Measurements from ENCODE around the gene KL.

Gene KL

GRCh38 chr13:32988608-32989289 is 27.5 kb upstream of the KL start:
- TF ChIP-seq YY1 (IDR thresholded peaks at IDR 0.05; ENCODE audit: low read depth) (no peak), CREB1 (IDR thresholded peaks at IDR 0.05; ENCODE audit: low read depth) (no peak), FOXM1 (IDR thresholded peaks at IDR 0.05; ENCODE audit: borderline replicate concordance, low read depth) (no peak), USF1 (IDR thresholded peaks at IDR 0.05) (no peak), RAD21 (IDR thresholded peaks at IDR 0.05; ENCODE audit: low read depth) (no peak), EP300 (IDR thresholded peaks at IDR 0.05; ENCODE audit: borderline replicate concordance) (no peak), NFIC (IDR thresholded peaks at IDR 0.05) (no peak), TEAD4 (IDR thresholded peaks at IDR 0.05) (no peak), TAF1 (IDR thresholded peaks at IDR 0.05; ENCODE audit: low read depth) (no peak), CEBPB (IDR thresholded peaks at IDR 0.05) (no peak), MAX (IDR thresholded peaks at IDR 0.05) (no peak), TCF12 (IDR thresholded peaks at IDR 0.05; ENCODE audit: low read depth) (no peak), EGR1 (IDR thresholded peaks at IDR 0.05) (no peak), REST (IDR thresholded peaks at IDR 0.05; ENCODE audit: low read depth) (no peak), ZBTB7A (IDR thresholded peaks at IDR 0.05; ENCODE audit: low read depth) (no peak)

GRCh38 chr13:32989290-32989667 is 26.9 kb upstream of the KL start:
- TF ChIP-seq YY1 (IDR thresholded peaks at IDR 0.05; ENCODE audit: low read depth) (no peak), NFIC (IDR thresholded peaks at IDR 0.05) (no peak), RAD21 (IDR thresholded peaks at IDR 0.05; ENCODE audit: low read depth) (no peak), CREB1 (IDR thresholded peaks at IDR 0.05; ENCODE audit: low read depth) (no peak), EP300 (IDR thresholded peaks at IDR 0.05; ENCODE audit: borderline replicate concordance) (no peak), CEBPB (IDR thresholded peaks at IDR 0.05) (no peak), MAX (IDR thresholded peaks at IDR 0.05) (no peak), USF1 (IDR thresholded peaks at IDR 0.05) (no peak)

- TF ChIP-seq YY1 (IDR thresholded peaks at IDR 0.05; ENCODE audit: low read depth) (no peak), EP300 (IDR thresholded peaks at IDR 0.05; ENCODE audit: borderline replicate concordance) (no peak), ZBTB7A (IDR thresholded peaks at IDR 0.05; ENCODE audit: low read depth) (no peak), NFIC (IDR thresholded peaks at IDR 0.05) (no peak), TCF12 (IDR thresholded peaks at IDR 0.05; ENCODE audit: low read depth) (no peak), REST (IDR thresholded peaks at IDR 0.05; ENCODE audit: low read depth) (no peak), FOXM1 (IDR thresholded peaks at IDR 0.05; ENCODE audit: borderline replicate concordance, low read depth) (no peak)
Observed at GRCh38 chr13:32989942-32990341, 26.3 kb upstream of the KL start.

GRCh38 chr13:32993145-32993544 is 23.1 kb upstream of the KL start:
- TF ChIP-seq TEAD4 (IDR thresholded peaks at IDR 0.05) = no peak
- no peak for TF ChIP-seq MAX (IDR thresholded peaks at IDR 0.05)
- no peak for TF ChIP-seq YY1 (IDR thresholded peaks at IDR 0.05; ENCODE audit: low read depth)
- no peak for TF ChIP-seq CREB1 (IDR thresholded peaks at IDR 0.05; ENCODE audit: low read depth)
- no peak for TF ChIP-seq TAF1 (IDR thresholded peaks at IDR 0.05; ENCODE audit: low read depth)
- no peak for TF ChIP-seq ZBTB7A (IDR thresholded peaks at IDR 0.05; ENCODE audit: low read depth)
- TF ChIP-seq EP300 (IDR thresholded peaks at IDR 0.05; ENCODE audit: borderline replicate concordance) = no peak
- no peak for TF ChIP-seq USF1 (IDR thresholded peaks at IDR 0.05)
- TF ChIP-seq TCF12 (IDR thresholded peaks at IDR 0.05; ENCODE audit: low read depth) = no peak
- no peak for TF ChIP-seq RAD21 (IDR thresholded peaks at IDR 0.05; ENCODE audit: low read depth)
- no peak for TF ChIP-seq CEBPB (IDR thresholded peaks at IDR 0.05)
- TF ChIP-seq REST (IDR thresholded peaks at IDR 0.05; ENCODE audit: low read depth) = no peak
- TF ChIP-seq FOXM1 (IDR thresholded peaks at IDR 0.05; ENCODE audit: borderline replicate concordance, low read depth) = no peak
- no peak for TF ChIP-seq EGR1 (IDR thresholded peaks at IDR 0.05)
- no peak for TF ChIP-seq NFIC (IDR thresholded peaks at IDR 0.05)

Measured in Ishikawa (cell line).